GM12878 (cell line): ENCODE measurements around the gene IL17B. TPM values are rescaled to one million over a fixed set of nuclear protein-coding genes. Genes with fewer than 3 reads are reported as not detected.

Source experiments
- ATAC-seq: fragments of 200-7000 bp; cut with Tn5 transposase; 3 replicates; pipeline ENCODE4 v1.9.1; 2020; ENCODE audit warnings: mild to moderate bottlenecking, moderate library complexity
- BruUV-seq: library from RNA; stranded (reverse); fragments of 400-500 nt; replicated peaks from 2 replicates; lab custom pipeline; 2021; lab: Mats Ljungman, UMichigan
- CTCF ChIA-PET: fragments of 300-600 bp; sonication (Branson Sonifier 250); formaldehyde crosslinking; extraction: SDS; loops from one replicate; lab custom pipeline; 2021; ENCODE audit warnings: inconsistent platforms; lab: Yijun Ruan, JAX
- POLR2A ChIA-PET: fragments of 350-600 bp; formaldehyde crosslinking; extraction: SDS; loops from one replicate; lab custom pipeline; 2021; ENCODE audit warnings: inconsistent platforms; lab: Charles Lee
- RAD21 ChIA-PET: fragments of 300-600 bp; sonication (Branson Sonifier 250); formaldehyde crosslinking; loops from one replicate; lab custom pipeline; 2023; ENCODE audit warnings: antibody characterized with exemption; ENCODE audit not compliant: unreplicated experiment; lab: Charles Lee
- SMC1A ChIA-PET: fragments of 300-600 bp; sonication (Branson Sonifier 250); formaldehyde crosslinking; loops from one replicate; lab custom pipeline; 2023; ENCODE audit not compliant: unreplicated experiment, uncharacterized antibody; lab: Charles Lee
- DNase-seq: peaks from one replicate; pipeline ENCODE4 v3.0.0-alpha.2; 2011; ENCODE audit warnings: low read depth, low spot score
- FAIRE-seq: peaks from 3 replicates; lab custom pipeline; 2011; peaks lifted over from hg19 to GRCh38; lab: Jason Lieb, UNC
- H2AFZ ChIP-seq: 2 replicates; pipeline ENCODE4 v1.6.0; 2011; ENCODE audit warnings: low read depth, low read length, control low read depth; ENCODE audit not compliant: control insufficient read depth
- H3K27ac ChIP-seq: 2 replicates; pipeline ENCODE4 v1.5.1; 2011; ENCODE audit warnings: control low read depth; ENCODE audit not compliant: control insufficient read depth, insufficient read depth
- H3K27me3 ChIP-seq, 2 experiments: replicated peaks in 1 of 2; 2 replicates each; pipeline versions ENCODE4 v1.6.0 to v1.6.1; 2011; ENCODE audit warnings: low read length in 1 of 2; ENCODE audit not compliant: control insufficient read depth in 2 of 2, insufficient read depth in 2 of 2
- H3K36me3 ChIP-seq, 2 experiments: 2 replicates each; pipeline ENCODE4 v1.5.1; 2011; ENCODE audit warnings: low read length in 1 of 2; ENCODE audit not compliant: control insufficient read depth in 2 of 2, insufficient read depth in 2 of 2
- H3K4me1 ChIP-seq: 2 replicates; pipeline ENCODE4 v1.6.1; 2011; ENCODE audit warnings: mild to moderate bottlenecking, low read length, moderate library complexity, mixed read lengths; ENCODE audit not compliant: control insufficient read depth, insufficient read depth
- H3K4me2 ChIP-seq: 2 replicates; pipeline ENCODE4 v1.6.0; 2011; ENCODE audit warnings: control low read depth; ENCODE audit not compliant: control insufficient read depth, insufficient read depth
- H3K4me3 ChIP-seq: fragments of 200-600 bp; sonication (generic); 2 replicates; pipeline ENCODE4 v1.5.1; 2016
- H3K79me2 ChIP-seq: 2 replicates; pipeline ENCODE4 v1.6.0; 2011; ENCODE audit warnings: low read length; ENCODE audit not compliant: control insufficient read depth, insufficient read depth
- H3K9ac ChIP-seq: 2 replicates; pipeline ENCODE4 v1.8.0; 2011; ENCODE audit warnings: low read length, control low read depth, mixed read lengths; ENCODE audit not compliant: control insufficient read depth, insufficient read depth
- H3K9me3 ChIP-seq: replicated peaks from 3 replicates; pipeline ENCODE4 v1.5.1; 2011; ENCODE audit warnings: mild to moderate bottlenecking, low read length; ENCODE audit not compliant: control insufficient read depth, insufficient read depth
- H4K20me1 ChIP-seq: 2 replicates; pipeline ENCODE4 v1.6.0; 2011; ENCODE audit not compliant: control insufficient read depth, insufficient read depth
- GATAD2B ChIP-seq: fragments of 450-650 bp; conservative IDR thresholded peaks from 2 replicates; pipeline ENCODE4 v1.6.1; 2017; ENCODE audit warnings: low read depth, mild to moderate bottlenecking, moderate library complexity
- SIN3A ChIP-seq: IDR thresholded peaks from 2 replicates; pipeline ENCODE4 v1.6.1; 2012; ENCODE audit warnings: low read depth, low read length, improper control_type of control experiment
- SPI1 ChIP-seq: IDR thresholded peaks from 2 replicates; pipeline ENCODE4 v1.6.1; 2011; ENCODE audit warnings: low read depth, mild to moderate bottlenecking, low read length, moderate library complexity, borderline replicate concordance; ENCODE audit not compliant: insufficient read depth
- WGBS: methylation state at CpG from one replicate; pipeline ENCODE4 v1.1.6; 2016; ENCODE audit warnings: low lambda C conversion rate; ENCODE audit not compliant: insufficient replicate concordance, insufficient coverage; ENCODE audit errors: missing lambda C conversion rate; 5-methylcytosine and 5-hydroxymethylcytosine counted together
- in situ Hi-C: fragments of 300-500 bp; cut with MboI; formaldehyde crosslinking; loops from 9 replicates; pipeline ENCODE4 v1.14.3; 2018; ENCODE audit warnings: mixed read lengths
- intact Hi-C: fragments of 100-400 bp; cut with micrococcal nuclease; formaldehyde crosslinking; loops from one replicate; pipeline ENCODE4 v1.14.2; 2022; ENCODE audit not compliant: unreplicated experiment
- polyA plus RNA-seq, 11 experiments: library from polyadenylated mRNA; depleted of rRNA in 4 of 11; unstranded in 6 of 11; stranded (reverse) in 5 of 11; fragments of >200 nt; fragmentation: Nextera tagmentation in 4 of 11; fragmentation: Illumina TruSeq in 1 of 11; extraction: Ambion mirVana in 4 of 11; extraction: Trizol in 1 of 11; gene quantifications; 1 replicate in 1 of 11; 2 replicates in 10 of 11; pipeline versions ENCODE4 v1.2.1 to v1.2.3, GENCODE V29; 2011 to 2016; ENCODE audit warnings: inconsistent platforms in 2 of 11, missing spikeins in 2 of 11, low read depth in 1 of 11
- total RNA-seq, 4 experiments: library from RNA; depleted of rRNA in 3 of 4; stranded (reverse); fragments of >200 nt in 3 of 4; fragmentation: Illumina TruSeq in 1 of 4; extraction: Trizol in 1 of 4; gene quantifications; 2 replicates each; pipeline versions ENCODE4 v1.2.1 to v1.2.3, GENCODE V29; 2013 to 2021
- TF ChIP-seq, protein P1 (sequence below): fragments of 450-650 bp; conservative IDR thresholded peaks from 2 replicates; pipeline ENCODE4 v1.6.1; 2017; ENCODE audit warnings: mild to moderate bottlenecking, moderate library complexity
- TF ChIP-seq, protein P2 (sequence below): fragments of 450-650 bp; IDR thresholded peaks from 2 replicates; pipeline ENCODE4 v1.6.1; 2017; ENCODE audit warnings: low read depth, mild to moderate bottlenecking, moderate library complexity

IL17B gene
- total and polyA plus RNA-seq, 10 of the 15 experiments (the other 5 are each of a cell fraction or from before 2014, with no cell fraction given), result not detected

DNA sequence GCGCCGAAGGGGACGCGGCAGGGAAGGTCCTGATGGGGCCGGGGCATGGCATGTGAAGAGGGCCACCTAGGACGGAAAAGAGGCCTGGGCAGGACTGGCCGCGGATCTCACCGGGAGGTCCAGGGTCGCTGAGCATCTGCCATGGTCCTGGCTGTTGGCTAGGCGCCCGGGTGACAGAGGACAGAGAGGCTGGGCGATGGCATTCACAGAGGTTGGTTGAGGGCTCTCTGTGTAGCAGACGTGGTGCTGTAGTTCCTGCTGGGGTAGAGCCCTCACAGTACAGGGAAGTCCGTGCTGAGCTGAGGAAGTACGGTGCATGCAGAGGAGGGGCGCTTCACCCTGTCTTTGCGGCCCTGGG, 20.8 kb downstream of the IL17B start:
- Histone ChIP-seq H3K27ac (peak overlapping the region; percentile 48), H3K4me1 (peaks cover 13% of the 10 kb centered on the region), H4K20me1 (no peaks in the 10 kb centered on the region), H3K9me3 (no peaks in the 10 kb centered on the region), H3K27me3 (no peaks in the 10 kb centered on the region), H3K4me2 (peak overlapping the region; percentile 95), H2AFZ (peak overlapping the region; percentile 96), H3K9ac (peak overlapping the region; percentile 80), H3K4me3 (peak overlapping the region; percentile 84), H3K36me3 (no peaks in the 10 kb centered on the region; a peak in 2 of 4 replicates)
- DNase-seq (no peak), ATAC-seq (peak; percentile 43)
- RAD21 ChIA-PET, result interaction anchor here (0.8 to 3.1 kb wide), 6 partner anchors 12 to 260 kb away, joined by 3 to 30 read pairs (median 5); partner anchors contain the start of genes CSNK1A1 and GRPEL2
- WGBS, result 4% methylated on average over 14 of the region's 18 CpGs
- intact Hi-C loops, result no loop called here
- POLR2A ChIA-PET, result interaction anchor here (0.6 to 4.2 kb wide), 8 partner anchors 9 to 1068 kb away, joined by 3 to 66 read pairs (median 4); partner anchors contain the start of genes CSNK1A1 and GRPEL2
- SMC1A ChIA-PET, result interaction anchor here (0.6 to 4.0 kb wide), 6 partner anchors 12 to 597 kb away, joined by 3 to 23 read pairs (median 3); partner anchors contain the start of gene GRPEL2
- TF ChIP-seq, protein P1, sequence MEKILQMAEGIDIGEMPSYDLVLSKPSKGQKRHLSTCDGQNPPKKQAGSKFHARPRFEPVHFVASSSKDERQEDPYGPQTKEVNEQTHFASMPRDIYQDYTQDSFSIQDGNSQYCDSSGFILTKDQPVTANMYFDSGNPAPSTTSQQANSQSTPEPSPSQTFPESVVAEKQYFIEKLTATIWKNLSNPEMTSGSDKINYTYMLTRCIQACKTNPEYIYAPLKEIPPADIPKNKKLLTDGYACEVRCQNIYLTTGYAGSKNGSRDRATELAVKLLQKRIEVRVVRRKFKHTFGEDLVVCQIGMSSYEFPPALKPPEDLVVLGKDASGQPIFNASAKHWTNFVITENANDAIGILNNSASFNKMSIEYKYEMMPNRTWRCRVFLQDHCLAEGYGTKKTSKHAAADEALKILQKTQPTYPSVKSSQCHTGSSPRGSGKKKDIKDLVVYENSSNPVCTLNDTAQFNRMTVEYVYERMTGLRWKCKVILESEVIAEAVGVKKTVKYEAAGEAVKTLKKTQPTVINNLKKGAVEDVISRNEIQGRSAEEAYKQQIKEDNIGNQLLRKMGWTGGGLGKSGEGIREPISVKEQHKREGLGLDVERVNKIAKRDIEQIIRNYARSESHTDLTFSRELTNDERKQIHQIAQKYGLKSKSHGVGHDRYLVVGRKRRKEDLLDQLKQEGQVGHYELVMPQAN, result 0 out of 2 replicates have a peak, but pooled peaks have one; percentile 27
- TF ChIP-seq SIN3A (no peak), SPI1 (0 out of 2 replicates have a peak, but pooled peaks have one; percentile 13), GATAD2B (0 out of 2 replicates have a peak, but pooled peaks have one; percentile 5)
- TF ChIP-seq, protein P2, sequence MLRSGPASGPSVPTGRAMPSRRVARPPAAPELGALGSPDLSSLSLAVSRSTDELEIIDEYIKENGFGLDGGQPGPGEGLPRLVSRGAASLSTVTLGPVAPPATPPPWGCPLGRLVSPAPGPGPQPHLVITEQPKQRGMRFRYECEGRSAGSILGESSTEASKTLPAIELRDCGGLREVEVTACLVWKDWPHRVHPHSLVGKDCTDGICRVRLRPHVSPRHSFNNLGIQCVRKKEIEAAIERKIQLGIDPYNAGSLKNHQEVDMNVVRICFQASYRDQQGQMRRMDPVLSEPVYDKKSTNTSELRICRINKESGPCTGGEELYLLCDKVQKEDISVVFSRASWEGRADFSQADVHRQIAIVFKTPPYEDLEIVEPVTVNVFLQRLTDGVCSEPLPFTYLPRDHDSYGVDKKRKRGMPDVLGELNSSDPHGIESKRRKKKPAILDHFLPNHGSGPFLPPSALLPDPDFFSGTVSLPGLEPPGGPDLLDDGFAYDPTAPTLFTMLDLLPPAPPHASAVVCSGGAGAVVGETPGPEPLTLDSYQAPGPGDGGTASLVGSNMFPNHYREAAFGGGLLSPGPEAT, result no peak
- TF ChIP-seq, all 136 proteins: peak for 3
- peaks cover 10% of the 10 kb centered on the region for H3K79me2 ChIP-seq
- BruUV-seq, result TSS peak; percentile 52
- FAIRE-seq, result no peak
- CTCF ChIA-PET, result interaction anchor here (1.0 to 7.5 kb wide), 10 partner anchors 9 to 260 kb away, joined by 3 to 81 read pairs (median 6); partner anchors contain the start of genes CSNK1A1 and GRPEL2
- in situ Hi-C loops, result no loop called here
